SU-DHL-6 (cell line): ENCODE data around the gene UBE2D3.

ENCODE experiments used
- EZH2phosphoT487 ChIP-seq: fragments of 200-600 bp; sonication (generic), shearing (Covaris generic); conservative IDR thresholded peaks from 2 replicates; pipeline ENCODE4 v1.6.1; 2018; ENCODE audit warnings: mild to moderate bottlenecking, antibody characterized with exemption, low read length, moderate library complexity, mixed read lengths
- TF ChIP-seq, protein P1 (sequence below): fragments of 200-600 bp; sonication (generic); IDR thresholded peaks from one replicate; pipeline ENCODE4 v1.5.1; 2017; ENCODE audit warnings: antibody characterized with exemption, mild to moderate bottlenecking, low read length, moderate library complexity; ENCODE audit not compliant: insufficient read depth, poor library complexity, severe bottlenecking

DNA sequence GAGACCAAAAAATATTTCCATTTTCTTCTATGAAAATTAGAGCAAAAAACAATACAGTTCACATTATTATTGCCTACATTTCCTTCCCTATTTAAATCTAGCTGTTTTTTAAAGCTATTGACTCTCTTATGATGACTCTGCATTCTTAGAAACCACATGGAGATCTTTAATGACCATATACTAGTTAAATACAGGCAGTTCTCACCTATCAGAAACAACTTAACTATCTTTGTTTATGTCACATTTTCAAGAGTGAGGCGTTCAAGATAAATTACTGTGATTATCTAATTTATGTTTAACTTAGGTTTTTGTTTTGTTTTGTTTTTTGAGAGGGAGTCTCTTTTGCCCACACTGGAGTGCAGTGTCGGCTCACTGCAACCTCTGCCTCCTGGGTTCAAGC, 44.4 kb upstream of the UBE2D3 start:
- TF ChIP-seq, protein P1, sequence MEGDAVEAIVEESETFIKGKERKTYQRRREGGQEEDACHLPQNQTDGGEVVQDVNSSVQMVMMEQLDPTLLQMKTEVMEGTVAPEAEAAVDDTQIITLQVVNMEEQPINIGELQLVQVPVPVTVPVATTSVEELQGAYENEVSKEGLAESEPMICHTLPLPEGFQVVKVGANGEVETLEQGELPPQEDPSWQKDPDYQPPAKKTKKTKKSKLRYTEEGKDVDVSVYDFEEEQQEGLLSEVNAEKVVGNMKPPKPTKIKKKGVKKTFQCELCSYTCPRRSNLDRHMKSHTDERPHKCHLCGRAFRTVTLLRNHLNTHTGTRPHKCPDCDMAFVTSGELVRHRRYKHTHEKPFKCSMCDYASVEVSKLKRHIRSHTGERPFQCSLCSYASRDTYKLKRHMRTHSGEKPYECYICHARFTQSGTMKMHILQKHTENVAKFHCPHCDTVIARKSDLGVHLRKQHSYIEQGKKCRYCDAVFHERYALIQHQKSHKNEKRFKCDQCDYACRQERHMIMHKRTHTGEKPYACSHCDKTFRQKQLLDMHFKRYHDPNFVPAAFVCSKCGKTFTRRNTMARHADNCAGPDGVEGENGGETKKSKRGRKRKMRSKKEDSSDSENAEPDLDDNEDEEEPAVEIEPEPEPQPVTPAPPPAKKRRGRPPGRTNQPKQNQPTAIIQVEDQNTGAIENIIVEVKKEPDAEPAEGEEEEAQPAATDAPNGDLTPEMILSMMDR: no peak
- no peak for TF ChIP-seq EZH2phosphoT487
